Measurements from ENCODE around the gene MMP21.

Gene MMP21

GRCh38 chr10:125799451-125800182 is 24.0 kb upstream of the MMP21 start:
- H3K4me1 ChIP-seq = peaks cover 11% of the 10 kb centered on the region
- H3K36me3 ChIP-seq (ENCODE audit: control insufficient read depth, insufficient read depth, low read length) = no peaks in the 10 kb centered on the region
- no peaks in the 10 kb centered on the region for H3K27me3 ChIP-seq (ENCODE audit: control insufficient read depth, insufficient read depth, low read length)
- H3K9ac ChIP-seq = no peak overlapping the region
- H2AFZ ChIP-seq = no peak overlapping the region
- H3K27ac ChIP-seq = no peak overlapping the region
- no peak for TF ChIP-seq CTCF (IDR thresholded peaks at IDR 0.05)
- H3K4me2 ChIP-seq (ENCODE audit: low read length) = no peak overlapping the region
- no peaks in the 10 kb centered on the region for H3K9me3 ChIP-seq (ENCODE audit: control insufficient read depth, low read length)
- H3K4me3 ChIP-seq (ENCODE audit: low read depth, low read length) = no peak overlapping the region
- no peaks in the 10 kb centered on the region for H3K79me2 ChIP-seq

- Histone ChIP-seq H2AFZ (no peak overlapping the region), H3K9me3 (ENCODE audit: control insufficient read depth, low read length) (no peaks in the 10 kb centered on the region), H3K9ac (no peak overlapping the region), H3K27me3 (ENCODE audit: control insufficient read depth, insufficient read depth, low read length) (no peaks in the 10 kb centered on the region), H3K4me1 (peaks cover 11% of the 10 kb centered on the region), H3K4me3 (ENCODE audit: low read depth, low read length) (no peak overlapping the region), H3K4me2 (ENCODE audit: low read length) (no peak overlapping the region), H3K27ac (no peak overlapping the region), H3K79me2 (no peaks in the 10 kb centered on the region), H3K36me3 (ENCODE audit: control insufficient read depth, insufficient read depth, low read length) (no peaks in the 10 kb centered on the region)
- no peak for TF ChIP-seq CTCF (IDR thresholded peaks at IDR 0.05)
Measured at GRCh38 chr10:125797994-125798662, 22.5 kb upstream of the MMP21 start.

GRCh38 chr10:125797424-125797823 is 21.8 kb upstream of the MMP21 start:
- TF ChIP-seq CTCF (IDR thresholded peaks at IDR 0.05) = no peak
- Histone ChIP-seq H3K9me3 (ENCODE audit: control insufficient read depth, low read length) (no peaks in the 10 kb centered on the region), H3K79me2 (no peaks in the 10 kb centered on the region), H3K27me3 (ENCODE audit: control insufficient read depth, insufficient read depth, low read length) (no peaks in the 10 kb centered on the region), H3K36me3 (ENCODE audit: control insufficient read depth, insufficient read depth, low read length) (no peaks in the 10 kb centered on the region), H3K4me1 (peaks cover 11% of the 10 kb centered on the region), H3K9ac (no peak overlapping the region), H3K27ac (no peak overlapping the region), H2AFZ (no peak overlapping the region), H3K4me3 (ENCODE audit: low read depth, low read length) (no peak overlapping the region), H3K4me2 (ENCODE audit: low read length) (no peak overlapping the region)

GRCh38 chr10:125795637-125796190 is 20.1 kb upstream of the MMP21 start:
- Histone ChIP-seq H2AFZ (no peak overlapping the region), H3K9ac (no peak overlapping the region), H3K4me3 (ENCODE audit: low read depth, low read length) (no peak overlapping the region), H3K4me1 (peaks cover 11% of the 10 kb centered on the region), H3K36me3 (ENCODE audit: control insufficient read depth, insufficient read depth, low read length) (no peaks in the 10 kb centered on the region), H3K27me3 (ENCODE audit: control insufficient read depth, insufficient read depth, low read length) (no peaks in the 10 kb centered on the region), H3K4me2 (ENCODE audit: low read length) (no peak overlapping the region), H3K9me3 (ENCODE audit: control insufficient read depth, low read length) (no peaks in the 10 kb centered on the region), H3K79me2 (no peaks in the 10 kb centered on the region), H3K27ac (no peak overlapping the region)
- TF ChIP-seq CTCF (IDR thresholded peaks at IDR 0.05) = no peak

Measured in parathyroid adenoma (tissue), 2 donors.